NOMO-1 (cell line): ENCODE measurements around the gene SIRT5.

ENCODE experiments used
- DNase-seq, 2 experiments: peaks; one replicate each; lab custom pipeline; 2025; ENCODE audit not compliant: unreplicated experiment in 2 of 2; lab: John Stamatoyannopoulos, UW

Gene SIRT5

GRCh38 chr6:13550656-13551055, 23.7 kb upstream of the SIRT5 start:
- peak in 1 of 2 experiments; percentile 15 for DNase-seq

- DNase-seq, result no peak
These were observed 20.8 kb upstream of the SIRT5 start for GRCh38 chr6:13553646-13554045.

- DNase-seq, result no peak
These were observed 19.5 kb upstream of the SIRT5 start for GRCh38 chr6:13554929-13555333.

- DNase-seq, result no peak
These were observed 16.6 kb upstream of the SIRT5 start for GRCh38 chr6:13557841-13558240.

GRCh38 chr6:13558718-13559117, 15.7 kb upstream of the SIRT5 start:
- DNase-seq, result no peak

- no peak for DNase-seq
These were observed 15.2 kb upstream of the SIRT5 start for GRCh38 chr6:13559251-13559650.

- no peak for DNase-seq
These were observed 14.3 kb upstream of the SIRT5 start for GRCh38 chr6:13559968-13560650.

- DNase-seq, result no peak
These were observed 13.8 kb upstream of the SIRT5 start for GRCh38 chr6:13560651-13561044.

- peak in 1 of 2 experiments; percentile 23 for DNase-seq
These were observed 12.7 kb upstream of the SIRT5 start for GRCh38 chr6:13561624-13562267.

- peak in 1 of 2 experiments; percentile 40 for DNase-seq
These were observed 11.4 kb upstream of the SIRT5 start for GRCh38 chr6:13563009-13563408.

GRCh38 chr6:13565921-13566320, 8.5 kb upstream of the SIRT5 start:
- no peak for DNase-seq

GRCh38 chr6:13566500-13566899, 7.9 kb upstream of the SIRT5 start:
- DNase-seq, result no peak

GRCh38 chr6:13568970-13569369, 5.4 kb upstream of the SIRT5 start:
- no peak for DNase-seq

- no peak for DNase-seq
These were observed 2.2 kb upstream of the SIRT5 start for GRCh38 chr6:13572240-13572639.

- no peak for DNase-seq
These were observed 1.3 kb upstream of the SIRT5 start for GRCh38 chr6:13572951-13573654.

- peak in 1 of 2 experiments; percentile 26 for DNase-seq
These were observed 711 bp upstream of the SIRT5 start for GRCh38 chr6:13573669-13574110.

- DNase-seq, result peak; percentile 77 to 94
These were observed 241 bp upstream of the SIRT5 start for GRCh38 chr6:13574149-13574570.

- no peak for DNase-seq
These were observed 975 bp downstream of the SIRT5 start for GRCh38 chr6:13575377-13575775.

- DNase-seq, result no peak
These were observed 1.6 kb downstream of the SIRT5 start for GRCh38 chr6:13576017-13576416.

GRCh38 chr6:13577926-13578325, 3.5 kb downstream of the SIRT5 start:
- no peak for DNase-seq

GRCh38 chr6:13579911-13580310, 5.5 kb downstream of the SIRT5 start:
- no peak for DNase-seq
